K562 (cell line): ENCODE data around the gene IMMP2L. TPM values are rescaled to one million over a fixed set of nuclear protein-coding genes. Genes with fewer than 3 reads are reported as not detected.

Source experiments
- BHLHE40 ChIP-seq: IDR thresholded peaks from 2 replicates; pipeline ENCODE4 v1.6.1; 2011; ENCODE audit warnings: low read length, improper control_type of control experiment
- CTBP1 ChIP-seq: fragments of 450-650 bp; IDR thresholded peaks from 2 replicates; pipeline ENCODE4 v1.6.1; 2016; ENCODE audit warnings: borderline replicate concordance
- DACH1 ChIP-seq: fragments of 450-650 bp; IDR thresholded peaks from 2 replicates; pipeline ENCODE4 v1.6.1; 2018; ENCODE audit not compliant: partially characterized antibody
- KLF1 ChIP-seq: fragments of 450-650 bp; IDR thresholded peaks from 2 replicates; pipeline ENCODE4 v1.6.1; 2016; ENCODE audit warnings: missing genetic modification characterization, missing compliant biosample characterization
- PKNOX1 ChIP-seq: fragments of 450-650 bp; IDR thresholded peaks from 2 replicates; pipeline ENCODE4 v1.6.1; 2016
- REST ChIP-seq, 2 experiments: fragments of 450-650 bp; formaldehyde crosslinking in 1 of 2; IDR thresholded peaks; 2 replicates each; pipeline versions ENCODE4 v1.4.0 to v1.6.1; 2014 to 2020; ENCODE audit warnings: mild to moderate bottlenecking in 2 of 2, borderline replicate concordance in 1 of 2, low read depth in 1 of 2
- SFPQ ChIP-seq: fragments of 200-400 bp; formaldehyde crosslinking; IDR thresholded peaks from 2 replicates; pipeline ENCODE4 v1.6.1; 2017; ENCODE audit warnings: mild to moderate bottlenecking, low read depth, low read length, moderate library complexity
- SP2 ChIP-seq: IDR thresholded peaks from 2 replicates; pipeline ENCODE4 v1.6.1; 2011; ENCODE audit warnings: mild to moderate bottlenecking, low read depth, low read length, moderate library complexity; ENCODE audit not compliant: poor library complexity, severe bottlenecking; ENCODE audit errors: extremely low read depth
- VEZF1 ChIP-seq: fragments of 200-800 bp; sonication (Bioruptor generic); IDR thresholded peaks from 2 replicates; pipeline ENCODE4 v1.6.1; 2017; ENCODE audit warnings: missing genetic modification characterization, missing compliant biosample characterization
- WHSC1 ChIP-seq: IDR thresholded peaks from one replicate; pipeline ENCODE4 v1.6.1; 2012; ENCODE audit warnings: low read length, control low read depth, inconsistent platforms
- YY1 ChIP-seq, 3 experiments: IDR thresholded peaks; 2 replicates each; pipeline ENCODE4 v1.6.1; 2011; ENCODE audit warnings: low read length in 2 of 3, mild to moderate bottlenecking in 2 of 3, moderate library complexity in 2 of 3, borderline replicate concordance in 1 of 3, control low read depth in 1 of 3, low read depth in 1 of 3; ENCODE audit not compliant: insufficient read depth in 3 of 3, insufficient replicate concordance in 2 of 3, control insufficient read depth in 1 of 3, insufficient read length in 1 of 3; ENCODE audit errors: extremely low read depth in 1 of 3
- ZBTB12 ChIP-seq: fragments of 250-450 bp; sonication (Bioruptor Pico); IDR thresholded peaks from 2 replicates; pipeline ENCODE4 v1.4.0; 2020
- ZNF311 ChIP-seq: fragments of 250-450 bp; sonication (Bioruptor Pico); IDR thresholded peaks from 2 replicates; pipeline ENCODE4 v1.4.0; 2020; ENCODE audit warnings: mild to moderate bottlenecking, moderate library complexity
- polyA plus RNA-seq, 8 experiments: library from polyadenylated mRNA; depleted of rRNA in 4 of 8; stranded (reverse) in 5 of 8; unstranded in 3 of 8; fragments of >200 nt; fragmentation: Nextera tagmentation in 2 of 8; fragmentation: Illumina TruSeq in 1 of 8; extraction: Ambion mirVana in 2 of 8; extraction: Trizol in 1 of 8; gene quantifications; 2 replicates each; pipeline versions ENCODE4 v1.2.1 to v1.2.3, GENCODE V29; 2011 to 2014; ENCODE audit warnings: inconsistent platforms in 1 of 8, missing spikeins in 1 of 8
- total RNA-seq, 7 experiments: library from RNA; depleted of rRNA in 6 of 7; stranded (reverse); fragments of >200 nt in 6 of 7; fragmentation: Illumina TruSeq in 2 of 7; extraction: Trizol in 2 of 7; gene quantifications; 2 replicates each; pipeline versions ENCODE4 v1.2.1 to v1.2.3, GENCODE V29; 2011 to 2021; ENCODE audit warnings: low replicate concordance in 1 of 7

The IMMP2L gene
- total and polyA plus RNA-seq, 9 of the 15 experiments (the other 6 are each of a cell fraction or from before 2014, with no cell fraction given) = 29.7 to 116 (median 53.0) TPM

- no peak for TF ChIP-seq YY1 (IDR thresholded peaks at IDR 0.05; ENCODE audit: borderline replicate concordance in 1 of 3, control insufficient read depth in 1 of 3, extremely low read depth in 1 of 3, insufficient read depth in 3 of 3, insufficient read length in 1 of 3, insufficient replicate concordance in 2 of 3, low read depth in 1 of 3, low read length in 2 of 3)
- no peak for TF ChIP-seq REST (IDR thresholded peaks at IDR 0.05; ENCODE audit: borderline replicate concordance)
- TF ChIP-seq REST (CRISPR knock-in tag; IDR thresholded peaks at IDR 0.05; ENCODE audit: low read depth) = no peak
- no peak for TF ChIP-seq BHLHE40
- TF ChIP-seq VEZF1 (CRISPR knock-in tag) = no peak
- TF ChIP-seq SFPQ = no peak
- no peak for TF ChIP-seq ZBTB12 (CRISPR knock-in tag)
- no peak; the same call in 1 of the 2 replicates for TF ChIP-seq CTBP1
- no peak for TF ChIP-seq DACH1
- TF ChIP-seq KLF1 (tag) = no peak
- no peak for TF ChIP-seq SP2
- no peak for TF ChIP-seq PKNOX1
- TF ChIP-seq ZNF311 (CRISPR knock-in tag) = no peak
- TF ChIP-seq WHSC1 = no peak
Measured at GRCh38 chr7:111074748-111075146, 487.5 kb downstream of the IMMP2L start (continued).
